Measurements from ENCODE around the gene SLC5A2. TPM values are rescaled to one million over a fixed set of nuclear protein-coding genes. Genes with fewer than 3 reads are reported as not detected.
"Not testable (repeated sequence)": the region's sequence is repeated elsewhere in the genome, so short reads cannot be mapped to it uniquely, and the experiment has no call there.

The SLC5A2 gene
- polyA plus RNA-seq, 3 donors = 0.04 TPM; not detected in 2

DNA sequence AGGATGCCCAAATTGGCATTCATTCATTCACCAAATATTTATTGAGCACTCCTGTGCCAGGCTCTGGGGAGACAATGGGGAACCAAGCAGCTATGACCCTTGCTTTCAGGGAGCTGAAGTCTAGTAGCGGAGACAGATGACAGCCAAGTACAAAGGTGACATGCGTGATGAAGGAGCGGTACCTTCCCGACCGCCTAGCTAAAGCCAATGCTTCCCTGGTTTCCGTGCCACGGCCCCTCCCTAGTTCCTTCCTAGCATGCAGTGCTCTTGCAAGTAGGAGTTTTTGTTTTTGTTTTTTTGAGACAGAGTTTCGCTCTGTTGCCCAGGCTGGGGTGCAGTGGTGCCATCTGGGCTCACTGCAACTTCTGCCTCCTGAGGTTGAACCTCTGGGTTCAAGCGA lies 3.2 kb upstream of the SLC5A2 start:
- 99% methylated on average over 7 of the region's 9 CpGs for WGBS (ENCODE audit: insufficient coverage)
- intact Hi-C loops (cut with micrococcal nuclease) = no loop called here
- no peaks in the 10 kb centered on the region for H3K36me3 ChIP-seq (replicated peaks in 1 of 2; ENCODE audit: control insufficient read depth in 1 of 2, insufficient read depth in 2 of 2, low read length in 2 of 2)
- TF ChIP-seq, protein P1, sequence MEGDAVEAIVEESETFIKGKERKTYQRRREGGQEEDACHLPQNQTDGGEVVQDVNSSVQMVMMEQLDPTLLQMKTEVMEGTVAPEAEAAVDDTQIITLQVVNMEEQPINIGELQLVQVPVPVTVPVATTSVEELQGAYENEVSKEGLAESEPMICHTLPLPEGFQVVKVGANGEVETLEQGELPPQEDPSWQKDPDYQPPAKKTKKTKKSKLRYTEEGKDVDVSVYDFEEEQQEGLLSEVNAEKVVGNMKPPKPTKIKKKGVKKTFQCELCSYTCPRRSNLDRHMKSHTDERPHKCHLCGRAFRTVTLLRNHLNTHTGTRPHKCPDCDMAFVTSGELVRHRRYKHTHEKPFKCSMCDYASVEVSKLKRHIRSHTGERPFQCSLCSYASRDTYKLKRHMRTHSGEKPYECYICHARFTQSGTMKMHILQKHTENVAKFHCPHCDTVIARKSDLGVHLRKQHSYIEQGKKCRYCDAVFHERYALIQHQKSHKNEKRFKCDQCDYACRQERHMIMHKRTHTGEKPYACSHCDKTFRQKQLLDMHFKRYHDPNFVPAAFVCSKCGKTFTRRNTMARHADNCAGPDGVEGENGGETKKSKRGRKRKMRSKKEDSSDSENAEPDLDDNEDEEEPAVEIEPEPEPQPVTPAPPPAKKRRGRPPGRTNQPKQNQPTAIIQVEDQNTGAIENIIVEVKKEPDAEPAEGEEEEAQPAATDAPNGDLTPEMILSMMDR (IDR thresholded peaks at IDR 0.05) = no peak
- H2AFZ ChIP-seq (ENCODE audit: insufficient read depth, low read depth, low read length, poor library complexity, severe bottlenecking) = no peak overlapping the region
- DNase-seq = no peak
- peaks cover 4 to 35% (median 23%) of the 10 kb centered on the region in 3 donors for H3K27me3 Mint-ChIP-seq (ENCODE audit: low read depth in 3 of 3)
- H3K79me2 ChIP-seq (ENCODE audit: insufficient read depth, low read length) = no peaks in the 10 kb centered on the region
- H3K9ac ChIP-seq (ENCODE audit: insufficient read depth, low read length, poor library complexity, severe bottlenecking) = no peak overlapping the region
- H3K9me3 Mint-ChIP-seq = peaks cover 0 to 2% (median 0%) of the 10 kb centered on the region in 7 donors
- H3K4me3 Mint-ChIP-seq = peak overlapping the region in 1 of 2 donors; percentile 31
- no peak overlapping the region for H3K4me2 ChIP-seq (replicated peaks; ENCODE audit: extremely low read depth, low read length, poor library complexity, severe bottlenecking)
- H3K27ac ChIP-seq (ENCODE audit: low read depth in 1 of 2, low read length in 2 of 2) = no peak overlapping the region
- peaks cover 18 to 27% of the 10 kb centered on the region in 2 donors for H3K4me1 ChIP-seq (ENCODE audit: control insufficient read depth in 1 of 2, insufficient read depth in 2 of 2, low read length in 2 of 2)
- peaks cover 28% of the 10 kb centered on the region for H3K4me1 Mint-ChIP-seq
- no peaks in the 10 kb centered on the region for H3K9me3 ChIP-seq (replicated peaks in 1 of 2; ENCODE audit: control insufficient read depth in 1 of 2, insufficient read depth in 1 of 2, low read length in 2 of 2)
- H3K36me3 Mint-ChIP-seq = no peaks in the 10 kb centered on the region
- H3K27me3 ChIP-seq (ENCODE audit: control insufficient read depth in 2 of 2, insufficient read depth in 2 of 2, low read length in 2 of 2) = peaks cover 0 to 9% of the 10 kb centered on the region in 2 donors
- no peak overlapping the region for H3K4me3 ChIP-seq (replicated peaks in 1 of 3; ENCODE audit: low read depth in 2 of 3, low read length in 3 of 3)
- H3K27ac Mint-ChIP-seq = peak overlapping the region in 1 of 7 donors; percentile 59
- H4K20me1 ChIP-seq (ENCODE audit: insufficient read depth, low read length) = no peaks in the 10 kb centered on the region

DNA sequence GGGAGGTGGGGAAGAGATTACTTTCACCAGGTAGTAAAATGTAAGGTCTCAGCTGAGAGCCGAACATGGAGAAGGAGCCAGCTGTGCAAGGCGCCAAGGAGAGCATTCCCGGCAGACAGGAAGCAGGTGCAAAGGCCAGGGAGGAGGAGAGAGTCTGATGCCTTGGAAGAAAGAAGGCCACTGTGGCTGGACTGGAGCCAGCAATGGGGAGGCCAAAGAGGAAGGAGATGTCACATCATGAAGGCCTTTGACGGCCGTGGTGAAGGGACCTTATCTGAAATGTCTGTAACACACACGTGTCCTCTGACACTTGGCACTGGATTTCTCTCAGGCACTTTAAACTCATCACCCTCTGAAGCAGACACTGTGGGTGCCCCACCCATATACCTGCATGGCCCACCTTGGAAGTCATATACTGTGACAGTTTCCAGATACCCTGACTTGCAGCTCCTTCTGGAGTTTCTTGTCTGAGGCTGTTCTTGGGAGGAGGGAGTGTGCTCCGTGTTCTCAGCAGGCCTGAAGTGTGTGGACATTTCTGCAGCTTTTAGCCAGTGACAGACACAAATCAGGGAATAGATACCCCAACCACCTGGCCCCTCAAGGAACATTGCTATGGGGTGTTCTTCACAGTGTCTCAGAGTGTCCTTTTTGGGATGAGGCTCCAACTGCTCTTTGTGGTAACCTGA lies 1.9 kb upstream of the SLC5A2 start:
- Histone ChIP-seq H3K27ac (ENCODE audit: low read depth in 1 of 2, low read length in 2 of 2) (no peak overlapping the region), H3K27me3 (ENCODE audit: control insufficient read depth in 2 of 2, insufficient read depth in 2 of 2, low read length in 2 of 2) (peaks cover 0 to 5% of the 10 kb centered on the region in 2 donors), H4K20me1 (ENCODE audit: insufficient read depth, low read length) (no peaks in the 10 kb centered on the region), H3K9me3 (replicated peaks in 1 of 2; ENCODE audit: control insufficient read depth in 1 of 2, insufficient read depth in 1 of 2, low read length in 2 of 2) (no peaks in the 10 kb centered on the region), H2AFZ (ENCODE audit: insufficient read depth, low read depth, low read length, poor library complexity, severe bottlenecking) (no peak overlapping the region), H3K4me2 (replicated peaks; ENCODE audit: extremely low read depth, low read length, poor library complexity, severe bottlenecking) (no peak overlapping the region), H3K4me3 (replicated peaks in 1 of 3; ENCODE audit: low read depth in 2 of 3, low read length in 3 of 3) (no peak overlapping the region), H3K79me2 (ENCODE audit: insufficient read depth, low read length) (no peaks in the 10 kb centered on the region), H3K9ac (ENCODE audit: insufficient read depth, low read length, poor library complexity, severe bottlenecking) (no peak overlapping the region), H3K36me3 (replicated peaks in 1 of 2; ENCODE audit: control insufficient read depth in 1 of 2, insufficient read depth in 2 of 2, low read length in 2 of 2) (no peaks in the 10 kb centered on the region), H3K4me1 (ENCODE audit: control insufficient read depth in 1 of 2, insufficient read depth in 2 of 2, low read length in 2 of 2) (peaks cover 15 to 23% of the 10 kb centered on the region in 2 donors)
- TF ChIP-seq, protein P1 (IDR thresholded peaks at IDR 0.05) = no peak
- Mint-ChIP-seq H3K4me1 (peaks cover 26% of the 10 kb centered on the region), H3K4me3 (no peak overlapping the region), H3K9me3 (peaks cover 0 to 2% (median 0%) of the 10 kb centered on the region in 7 donors), H3K27ac (no peak overlapping the region), H3K36me3 (no peaks in the 10 kb centered on the region), H3K27me3 (ENCODE audit: low read depth in 3 of 3) (peaks cover 4 to 31% (median 22%) of the 10 kb centered on the region in 3 donors)
- no peak for DNase-seq
- intact Hi-C loops (cut with micrococcal nuclease) = no loop called here
- WGBS (ENCODE audit: insufficient coverage) = 4% methylated on average over 6 of the region's 7 CpGs

DNA sequence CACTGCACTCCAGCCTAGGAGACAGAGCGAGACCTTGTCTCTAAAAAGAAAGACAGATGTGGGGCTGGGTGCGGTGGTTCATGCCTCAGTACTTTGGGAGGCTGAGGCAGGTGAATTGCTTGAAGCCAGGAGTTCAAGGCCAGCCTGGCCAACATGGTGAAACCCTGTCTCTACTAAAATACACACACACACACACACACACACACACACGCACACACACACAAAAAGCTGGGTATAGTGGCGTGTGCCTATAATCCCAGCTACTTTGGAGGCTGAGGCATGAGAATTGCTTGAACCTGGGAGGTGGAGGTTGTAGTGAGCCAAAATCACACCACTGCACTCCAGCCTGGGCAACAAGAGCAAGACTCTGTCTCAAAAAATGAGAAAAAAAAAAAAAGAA lies 1.1 kb downstream of the SLC5A2 start:
- 83% methylated on average over 1 of the region's 4 CpGs for WGBS (ENCODE audit: insufficient coverage)
- H3K4me2 ChIP-seq (replicated peaks; ENCODE audit: extremely low read depth, low read length, poor library complexity, severe bottlenecking); H2AFZ ChIP-seq (ENCODE audit: insufficient read depth, low read depth, low read length, poor library complexity, severe bottlenecking); H3K79me2 ChIP-seq (ENCODE audit: insufficient read depth, low read length); intact Hi-C loops (cut with micrococcal nuclease); H3K4me3 Mint-ChIP-seq; H3K9me3 Mint-ChIP-seq; H3K36me3 ChIP-seq (replicated peaks in 1 of 2; ENCODE audit: control insufficient read depth in 1 of 2, insufficient read depth in 2 of 2, low read length in 2 of 2); H3K27ac ChIP-seq (ENCODE audit: low read depth in 1 of 2, low read length in 2 of 2); H3K4me3 ChIP-seq (replicated peaks in 1 of 3; ENCODE audit: low read depth in 2 of 3, low read length in 3 of 3); DNase-seq; H3K9me3 ChIP-seq (replicated peaks in 1 of 2; ENCODE audit: control insufficient read depth in 1 of 2, insufficient read depth in 1 of 2, low read length in 2 of 2); H3K27ac Mint-ChIP-seq; H3K36me3 Mint-ChIP-seq; H4K20me1 ChIP-seq (ENCODE audit: insufficient read depth, low read length); H3K9ac ChIP-seq (ENCODE audit: insufficient read depth, low read length, poor library complexity, severe bottlenecking): not testable (repeated sequence)
- Mint-ChIP-seq H3K4me1 (peaks cover 22% of the 10 kb centered on the region), H3K27me3 (ENCODE audit: low read depth in 3 of 3) (peaks cover 5 to 42% (median 30%) of the 10 kb centered on the region in 3 donors)
- Histone ChIP-seq H3K4me1 (ENCODE audit: control insufficient read depth in 1 of 2, insufficient read depth in 2 of 2, low read length in 2 of 2) (peaks cover 15 to 25% of the 10 kb centered on the region in 2 donors), H3K27me3 (ENCODE audit: control insufficient read depth in 2 of 2, insufficient read depth in 2 of 2, low read length in 2 of 2) (peaks cover 0 to 27% of the 10 kb centered on the region in 2 donors)

Measured in CD14-positive monocyte (primary cell).